ENCODE results near the gene CORO6.

Gene CORO6

GRCh38 chr17:29650396-29650795 lies 27.7 kb upstream of the CORO6 start:
- no peak overlapping the region for H3K4me3 ChIP-seq (ENCODE audit: low read depth, low read length)
- no peak for DNase-seq (ENCODE audit: low read depth)
- TF ChIP-seq CTCF (IDR thresholded peaks at IDR 0.05; ENCODE audit: insufficient read depth, low read depth, low read length, missing control alignments): no peak

GRCh38 chr17:29649359-29649758 lies 26.6 kb upstream of the CORO6 start:
- DNase-seq (ENCODE audit: low read depth): no peak
- no peak for TF ChIP-seq CTCF (IDR thresholded peaks at IDR 0.05; ENCODE audit: insufficient read depth, low read depth, low read length, missing control alignments)
- no peak overlapping the region for H3K4me3 ChIP-seq (ENCODE audit: low read depth, low read length)

DNA sequence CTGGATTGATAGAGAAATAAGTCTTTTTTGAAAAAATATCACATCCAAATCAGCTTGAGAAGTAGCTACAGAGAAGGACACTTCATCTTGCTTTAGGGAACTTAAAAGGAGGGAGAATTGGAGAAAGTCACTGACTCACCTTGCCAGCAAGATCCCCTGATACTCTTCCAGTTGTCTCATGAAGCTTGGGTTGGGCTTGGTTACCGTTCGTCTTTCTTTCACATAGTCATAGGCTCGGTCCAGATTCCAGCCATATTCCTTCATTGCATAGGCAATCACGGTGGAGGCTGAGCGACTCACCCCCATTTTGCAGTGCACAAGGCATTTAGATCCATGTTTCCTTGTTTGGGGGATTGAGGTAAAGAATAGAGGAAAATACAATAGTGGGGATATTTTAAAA lies 25.3 kb upstream of the CORO6 start:
- H3K4me3 ChIP-seq (ENCODE audit: low read depth, low read length): no peak overlapping the region
- DNase-seq (ENCODE audit: low read depth): no peak
- no peak for TF ChIP-seq CTCF (IDR thresholded peaks at IDR 0.05; ENCODE audit: insufficient read depth, low read depth, low read length, missing control alignments)

GRCh38 chr17:29645515-29646051 lies 22.9 kb upstream of the CORO6 start:
- no peak for DNase-seq (ENCODE audit: low read depth)
- H3K4me3 ChIP-seq (ENCODE audit: low read depth, low read length): no peak overlapping the region
- TF ChIP-seq CTCF (IDR thresholded peaks at IDR 0.05; ENCODE audit: insufficient read depth, low read depth, low read length, missing control alignments): no peak

GRCh38 chr17:29643817-29644160 lies 21.1 kb upstream of the CORO6 start:
- no peak overlapping the region for H3K4me3 ChIP-seq (ENCODE audit: low read depth, low read length)
- no peak for TF ChIP-seq CTCF (IDR thresholded peaks at IDR 0.05; ENCODE audit: insufficient read depth, low read depth, low read length, missing control alignments)
- no peak for DNase-seq (ENCODE audit: low read depth)

DNA sequence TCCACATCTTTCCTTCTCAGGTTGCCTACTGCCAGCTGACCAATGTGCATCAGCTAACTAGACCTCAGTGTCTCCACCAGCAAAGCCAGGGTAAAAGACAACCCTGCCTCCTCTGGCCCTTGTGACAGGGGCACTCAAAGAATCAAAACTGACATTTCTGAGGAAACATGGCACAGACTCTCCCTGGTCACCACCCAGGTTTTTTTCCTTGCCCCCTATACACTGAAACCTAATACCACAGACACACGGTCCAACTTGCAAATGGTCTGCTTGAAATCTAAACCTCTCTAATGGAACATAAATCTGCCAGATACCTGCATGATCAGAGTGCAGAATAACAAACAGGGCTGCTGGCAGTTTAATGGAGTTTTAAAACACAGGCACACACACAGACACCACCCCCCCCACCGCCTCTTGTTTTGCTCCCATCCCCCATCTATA lies 19.5 kb upstream of the CORO6 start:
- DNase-seq (ENCODE audit: low read depth): no peak
- no peak for TF ChIP-seq CTCF (IDR thresholded peaks at IDR 0.05; ENCODE audit: insufficient read depth, low read depth, low read length, missing control alignments)
- H3K4me3 ChIP-seq (ENCODE audit: low read depth, low read length): no peak overlapping the region

GRCh38 chr17:29640981-29641642 lies 18.4 kb upstream of the CORO6 start:
- DNase-seq (ENCODE audit: low read depth): no peak
- no peak overlapping the region for H3K4me3 ChIP-seq (ENCODE audit: low read depth, low read length)
- TF ChIP-seq CTCF (IDR thresholded peaks at IDR 0.05; ENCODE audit: insufficient read depth, low read depth, low read length, missing control alignments): no peak
